HG03064 (cell line): ENCODE measurements around the gene PTCHD4.

ENCODE experiments used
- ATAC-seq: cut with Tn5 transposase; IDR thresholded peaks from one replicate; pipeline ENCODE4 v1.9.1; 2021; ENCODE audit warnings: low read depth; ENCODE audit not compliant: unreplicated experiment

Gene PTCHD4

GRCh38 chr6:48061265-48061990 lies 49.6 kb downstream of the PTCHD4 start:
- no peak for ATAC-seq
